GM12874 (cell line): ENCODE measurements around the gene PODN.

Experiments
- TF ChIP-seq, protein P1 (sequence below): IDR thresholded peaks from 2 replicates; pipeline ENCODE4 v1.5.1; 2011; ENCODE audit warnings: low read depth, mild to moderate bottlenecking, control low read depth, low read length, moderate library complexity; ENCODE audit not compliant: insufficient read depth

PODN gene

DNA sequence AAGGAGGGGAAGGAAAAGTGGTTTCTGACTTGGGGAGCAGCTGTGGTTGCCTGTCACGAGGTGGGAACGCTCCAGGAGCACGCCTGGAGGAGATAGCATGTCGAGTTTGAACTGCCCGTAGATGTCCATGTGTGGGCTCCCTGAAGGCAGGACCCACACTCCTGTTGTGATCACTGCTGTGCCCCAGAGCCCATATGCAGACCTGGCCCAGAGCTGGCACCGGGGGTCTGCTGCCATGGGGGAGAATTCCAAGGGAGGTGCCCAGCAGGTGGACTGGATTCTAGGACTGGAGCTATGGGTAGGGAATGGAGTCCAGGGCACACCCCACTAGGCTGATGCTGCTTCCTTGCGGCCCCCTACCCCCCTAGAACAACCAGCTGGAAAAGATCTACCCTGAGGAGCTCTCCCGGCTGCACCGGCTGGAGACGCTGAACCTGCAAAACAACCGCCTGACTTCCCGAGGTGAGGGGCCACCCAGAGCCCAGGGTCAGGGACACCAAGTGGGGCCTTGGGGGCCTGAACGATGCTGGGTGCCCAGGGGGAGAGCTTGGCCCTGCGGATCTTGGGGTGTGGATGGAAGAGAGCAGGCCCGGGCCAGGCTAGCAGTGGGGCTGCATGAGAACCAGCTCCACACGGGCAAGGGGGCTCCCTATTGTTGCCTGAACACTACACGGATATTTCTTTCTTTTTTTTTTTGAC is 9.3 kb downstream of the PODN start:
- TF ChIP-seq, protein P1, sequence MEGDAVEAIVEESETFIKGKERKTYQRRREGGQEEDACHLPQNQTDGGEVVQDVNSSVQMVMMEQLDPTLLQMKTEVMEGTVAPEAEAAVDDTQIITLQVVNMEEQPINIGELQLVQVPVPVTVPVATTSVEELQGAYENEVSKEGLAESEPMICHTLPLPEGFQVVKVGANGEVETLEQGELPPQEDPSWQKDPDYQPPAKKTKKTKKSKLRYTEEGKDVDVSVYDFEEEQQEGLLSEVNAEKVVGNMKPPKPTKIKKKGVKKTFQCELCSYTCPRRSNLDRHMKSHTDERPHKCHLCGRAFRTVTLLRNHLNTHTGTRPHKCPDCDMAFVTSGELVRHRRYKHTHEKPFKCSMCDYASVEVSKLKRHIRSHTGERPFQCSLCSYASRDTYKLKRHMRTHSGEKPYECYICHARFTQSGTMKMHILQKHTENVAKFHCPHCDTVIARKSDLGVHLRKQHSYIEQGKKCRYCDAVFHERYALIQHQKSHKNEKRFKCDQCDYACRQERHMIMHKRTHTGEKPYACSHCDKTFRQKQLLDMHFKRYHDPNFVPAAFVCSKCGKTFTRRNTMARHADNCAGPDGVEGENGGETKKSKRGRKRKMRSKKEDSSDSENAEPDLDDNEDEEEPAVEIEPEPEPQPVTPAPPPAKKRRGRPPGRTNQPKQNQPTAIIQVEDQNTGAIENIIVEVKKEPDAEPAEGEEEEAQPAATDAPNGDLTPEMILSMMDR = no peak

DNA sequence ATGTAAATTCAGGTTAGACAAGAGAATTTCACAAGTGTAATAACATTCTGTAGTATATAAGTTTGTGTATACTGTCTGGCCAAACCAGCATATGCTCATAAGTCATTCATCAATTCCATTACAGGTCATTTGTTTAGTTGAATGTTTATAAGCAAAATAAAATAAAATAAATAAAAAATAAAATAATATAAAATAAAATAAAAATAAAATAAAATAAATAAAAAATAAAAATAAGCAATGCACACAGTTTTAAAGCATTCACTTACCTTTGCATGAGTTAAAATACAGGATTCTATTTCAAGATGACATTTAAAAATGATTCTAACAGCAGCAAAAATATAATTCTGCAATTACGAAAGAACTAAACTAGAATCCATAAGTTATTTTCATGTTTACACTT is 9.9 kb downstream of the PODN start:
- TF ChIP-seq, protein P1 = no peak

DNA sequence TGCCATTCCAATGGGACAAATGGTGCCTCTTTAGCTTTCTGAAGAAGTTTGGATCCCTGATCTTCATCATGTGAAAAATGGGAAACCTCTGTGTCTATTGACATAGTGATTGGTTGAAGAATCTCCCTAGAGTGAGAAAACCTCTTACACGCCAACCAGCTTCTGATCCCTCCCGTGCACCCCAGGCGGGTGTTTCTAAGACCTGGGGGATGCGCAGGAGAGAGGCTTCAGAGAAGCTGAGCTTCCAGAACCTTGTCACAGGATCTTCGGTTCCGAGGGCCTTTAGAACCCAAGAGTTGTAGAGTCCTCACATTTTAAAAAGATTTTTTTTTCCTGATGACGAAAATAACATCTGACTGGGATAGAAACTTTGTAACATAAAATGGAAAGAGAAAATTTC is 11.3 kb downstream of the PODN start:
- TF ChIP-seq, protein P1 = no peak

DNA sequence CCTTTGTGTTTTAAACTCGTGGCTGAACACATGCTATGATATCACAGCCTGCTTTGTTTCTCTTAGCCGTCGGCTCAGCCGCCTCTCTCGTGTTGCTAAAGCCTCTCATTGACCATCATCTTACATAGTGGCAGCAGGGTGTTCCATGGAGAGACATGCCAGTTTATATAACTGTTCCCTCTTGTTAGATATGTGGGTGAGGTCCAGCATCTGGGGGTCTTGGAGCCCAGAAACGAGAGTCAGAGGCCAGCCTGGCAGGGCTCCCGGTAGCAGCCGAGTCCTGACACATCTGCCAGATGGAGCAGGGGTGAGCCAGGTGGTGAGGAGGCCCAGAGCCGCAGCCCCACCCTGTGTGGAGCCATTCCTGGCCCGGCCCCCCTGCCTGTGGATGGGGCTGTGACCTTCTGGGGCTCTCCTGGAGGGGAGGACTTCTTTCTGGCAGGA is 11.9 kb downstream of the PODN start:
- TF ChIP-seq, protein P1 = no peak

DNA sequence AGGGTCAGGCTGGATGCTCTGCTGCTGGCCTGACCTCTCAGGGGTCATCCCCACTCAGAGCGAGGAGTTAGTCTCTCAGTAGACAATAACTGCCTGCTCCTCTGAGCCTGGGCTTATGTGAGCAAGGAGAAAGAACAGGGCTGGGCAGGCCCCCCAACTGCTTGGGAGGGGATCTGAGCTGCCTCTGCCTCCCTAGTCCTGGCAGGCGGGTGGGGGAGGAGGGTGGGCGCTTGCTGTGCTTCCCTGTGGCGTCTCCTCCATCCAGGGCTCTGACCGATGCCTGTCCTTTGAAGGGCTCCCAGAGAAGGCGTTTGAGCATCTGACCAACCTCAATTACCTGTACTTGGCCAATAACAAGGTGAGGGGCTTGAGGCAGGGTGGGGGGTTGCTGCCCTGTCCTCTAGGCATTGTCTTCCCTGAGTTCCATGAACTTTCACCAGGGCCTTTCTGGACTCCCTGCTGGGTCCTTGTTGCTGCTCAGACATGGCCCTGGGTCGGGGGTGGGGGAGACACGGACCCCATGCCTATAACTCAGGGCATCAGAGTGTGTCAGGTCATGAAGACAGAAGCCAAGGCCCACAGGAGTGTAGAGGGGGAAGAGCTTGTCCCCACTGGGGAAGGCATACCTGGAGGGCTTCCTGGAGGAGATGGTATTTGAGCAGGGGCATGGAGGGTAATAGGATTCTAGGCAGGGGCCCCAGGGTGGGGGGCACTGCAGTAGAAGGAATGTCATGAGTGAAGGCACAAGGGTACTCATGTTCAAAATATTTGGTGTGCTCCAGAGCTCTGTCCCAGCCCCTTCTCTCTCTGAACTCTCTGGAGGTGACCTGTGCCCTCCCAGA is 12.5 kb downstream of the PODN start:
- TF ChIP-seq, protein P1 = no peak

DNA sequence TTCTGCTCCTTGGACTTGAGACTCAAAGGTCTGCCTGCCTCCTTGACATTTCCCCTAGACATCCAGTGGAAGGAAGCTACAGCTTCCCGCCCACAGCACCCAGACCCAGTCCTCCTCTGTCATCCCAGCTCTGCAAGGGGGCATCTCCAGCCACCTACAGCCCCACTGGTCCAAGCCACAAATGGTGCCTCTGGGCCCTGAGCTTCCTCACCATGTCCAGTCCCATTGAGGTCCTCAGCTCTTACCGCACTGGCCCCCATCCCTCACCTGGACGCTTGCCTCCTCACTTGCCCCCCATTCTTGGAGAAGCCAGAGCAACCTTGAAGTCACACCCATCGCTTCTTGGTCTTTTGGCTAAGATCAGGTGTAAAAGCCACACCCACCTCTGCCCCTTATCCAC is 13.2 kb downstream of the PODN start:
- TF ChIP-seq, protein P1 = no peak

DNA sequence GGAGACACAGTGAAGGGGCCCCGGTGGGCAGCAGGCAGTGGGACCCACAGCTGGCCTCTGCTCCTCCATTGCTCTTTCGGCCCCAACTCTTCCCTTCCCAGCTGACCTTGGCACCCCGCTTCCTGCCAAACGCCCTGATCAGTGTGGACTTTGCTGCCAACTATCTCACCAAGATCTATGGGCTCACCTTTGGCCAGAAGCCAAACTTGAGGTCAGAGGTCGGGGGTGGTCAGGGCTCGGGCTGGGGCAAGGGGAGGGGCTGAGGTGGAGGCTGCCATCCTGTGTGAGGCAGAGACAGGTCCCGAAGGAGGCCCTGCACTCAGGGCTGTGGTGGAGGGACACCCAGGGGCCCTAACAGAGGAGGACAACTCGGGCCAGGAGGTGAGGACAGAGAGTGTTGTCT is 13.7 kb downstream of the PODN start:
- TF ChIP-seq, protein P1 = no peak
